Transverse colon (tissue), 4 donors: Measurements from ENCODE around the gene RGSL1. TPM values are rescaled to one million over a fixed set of nuclear protein-coding genes. Genes with fewer than 3 reads are reported as not detected.

Source experiments
- DNase-seq: peaks from one replicate; pipeline ENCODE4 v3.0.0-alpha.2; 2019
- H3K27ac ChIP-seq, 4 donors: fragments of 200-600 bp; sonication (generic); 2 replicates each; pipeline ENCODE4 v1.5.1; 2016 to 2018; ENCODE audit warnings: inconsistent platforms in 4 of 4
- H3K27me3 ChIP-seq: fragments of 200-600 bp; sonication (generic); 2 replicates; pipeline ENCODE4 v1.5.1; 2017; ENCODE audit warnings: inconsistent platforms
- H3K36me3 ChIP-seq, 4 donors: fragments of 200-600 bp; sonication (generic); 2 replicates each; pipeline ENCODE4 v1.5.1; 2017 to 2019; ENCODE audit warnings: inconsistent platforms in 4 of 4
- H3K4me1 ChIP-seq, 4 donors: fragments of 200-600 bp; sonication (generic); 2 replicates each; pipeline ENCODE4 v1.5.1; 2017 to 2020; ENCODE audit warnings: inconsistent platforms in 4 of 4
- H3K4me3 ChIP-seq, 4 donors: fragments of 200-600 bp; sonication (generic); 1 replicate in 1 of 4; 2 replicates in 3 of 4; pipeline versions ENCODE4 v1.5.1 to v1.6.1; 2017 to 2019; ENCODE audit warnings: inconsistent platforms in 4 of 4
- H3K9me3 ChIP-seq, 2 donors: fragments of 200-600 bp; sonication (generic); 2 replicates each; pipeline ENCODE4 v1.5.1; 2017 to 2019; ENCODE audit warnings: inconsistent platforms in 2 of 2
- EP300 ChIP-seq: sonication (generic); formaldehyde crosslinking; IDR thresholded peaks from one replicate; pipeline ENCODE4 v1.6.1; 2017; ENCODE audit warnings: antibody characterized with exemption, low read depth
- POLR2A ChIP-seq: fragments of 450-650 bp; IDR thresholded peaks from one replicate; pipeline ENCODE4 v1.6.1; 2016; ENCODE audit warnings: antibody characterized with exemption, mild to moderate bottlenecking, moderate library complexity
- POLR2AphosphoS5 ChIP-seq, 3 donors: sonication (generic); formaldehyde crosslinking; IDR thresholded peaks; one replicate each; pipeline ENCODE4 v1.6.1; 2016; ENCODE audit warnings: antibody characterized with exemption in 3 of 3
- WGBS, 2 donors: methylation state at CpG; one replicate each; pipeline ENCODE4 v1.1.5; 2018; ENCODE audit warnings: low coverage in 1 of 2; 5-methylcytosine and 5-hydroxymethylcytosine counted together
- in situ Hi-C, 4 donors: fragments of 200-750 bp; cut with MboI; loops; one replicate each; pipeline versions ENCODE4 v1.15.0 to v1.15.1; 2017; ENCODE audit warnings: low sequenced_read_pairs in 3 of 4, low pct_ligation_motif_present in 1 of 4, low pct_unique_long_range_greater_than_20kb in 1 of 4
- intact Hi-C: fragments of 100-400 bp; cut with DNase I; formaldehyde crosslinking; loops from one replicate; pipeline ENCODE4 v1.15.1; 2023; ENCODE audit warnings: low total_unique reads
- total RNA-seq, 4 donors: library from RNA; depleted of rRNA; stranded (reverse); fragments of >200 nt; gene quantifications; one replicate each; pipeline ENCODE4 v1.1.0, GENCODE V29; 2016
- TF ChIP-seq, protein P1 (sequence below), 5 experiments: fragments of 200-600 bp in 3 of 5; fragments of 450-650 bp in 2 of 5; sonication (generic) in 3 of 5; IDR thresholded peaks; 1 replicate in 2 of 5; 2 replicates in 3 of 5; pipeline ENCODE4 v1.5.1; 2016 to 2017; ENCODE audit warnings: antibody characterized with exemption in 5 of 5, inconsistent platforms in 3 of 5, mild to moderate bottlenecking in 2 of 5, moderate library complexity in 1 of 5

RGSL1 gene
- total RNA-seq, 4 donors from 2014 or later = not detected

DNA sequence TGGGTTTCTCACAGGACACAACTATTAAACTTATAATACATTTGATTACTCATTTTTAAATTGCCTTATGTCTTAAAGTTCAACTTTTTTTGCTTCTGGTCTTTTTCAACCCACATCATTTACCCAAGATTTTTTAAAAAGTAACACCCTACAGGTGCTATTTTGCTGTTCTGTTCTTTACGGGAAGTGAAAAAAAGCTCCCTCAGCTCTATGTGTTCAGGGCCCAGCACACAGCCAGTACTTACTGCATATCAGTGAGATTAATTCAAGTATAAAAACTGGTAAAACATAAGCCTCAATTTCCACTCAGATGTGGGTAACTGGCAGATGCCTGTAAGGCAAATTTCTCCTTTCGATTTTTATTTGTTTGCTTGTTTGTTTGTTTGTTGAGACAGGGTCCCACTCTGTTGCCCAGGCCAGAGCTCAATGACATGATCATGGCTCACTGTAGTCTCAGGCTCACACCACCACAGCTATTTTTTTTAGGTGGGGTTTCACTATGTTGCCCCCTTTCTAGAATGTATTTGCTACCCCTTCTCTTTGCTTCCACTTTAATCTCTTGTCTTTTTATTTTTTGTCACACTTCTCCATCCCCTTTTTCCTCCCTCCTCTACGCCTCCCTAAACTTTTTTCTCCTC is 118.8 kb downstream of the RGSL1 start:
- Histone ChIP-seq H3K4me3 (no peak overlapping the region), H3K4me1 (no peaks in the 10 kb centered on the region), H3K36me3 (peaks cover 0 to 6% (median 0%) of the 10 kb centered on the region in 4 donors), H3K9me3 (no peaks in the 10 kb centered on the region), H3K27ac (no peak overlapping the region), H3K27me3 (no peaks in the 10 kb centered on the region)
- in situ Hi-C loops (no loop called here), intact Hi-C loops (no loop called here)
- WGBS, 2 donors = 56 to 72% methylated on average over 3 of the region's 3 CpGs
- TF ChIP-seq, protein P1, sequence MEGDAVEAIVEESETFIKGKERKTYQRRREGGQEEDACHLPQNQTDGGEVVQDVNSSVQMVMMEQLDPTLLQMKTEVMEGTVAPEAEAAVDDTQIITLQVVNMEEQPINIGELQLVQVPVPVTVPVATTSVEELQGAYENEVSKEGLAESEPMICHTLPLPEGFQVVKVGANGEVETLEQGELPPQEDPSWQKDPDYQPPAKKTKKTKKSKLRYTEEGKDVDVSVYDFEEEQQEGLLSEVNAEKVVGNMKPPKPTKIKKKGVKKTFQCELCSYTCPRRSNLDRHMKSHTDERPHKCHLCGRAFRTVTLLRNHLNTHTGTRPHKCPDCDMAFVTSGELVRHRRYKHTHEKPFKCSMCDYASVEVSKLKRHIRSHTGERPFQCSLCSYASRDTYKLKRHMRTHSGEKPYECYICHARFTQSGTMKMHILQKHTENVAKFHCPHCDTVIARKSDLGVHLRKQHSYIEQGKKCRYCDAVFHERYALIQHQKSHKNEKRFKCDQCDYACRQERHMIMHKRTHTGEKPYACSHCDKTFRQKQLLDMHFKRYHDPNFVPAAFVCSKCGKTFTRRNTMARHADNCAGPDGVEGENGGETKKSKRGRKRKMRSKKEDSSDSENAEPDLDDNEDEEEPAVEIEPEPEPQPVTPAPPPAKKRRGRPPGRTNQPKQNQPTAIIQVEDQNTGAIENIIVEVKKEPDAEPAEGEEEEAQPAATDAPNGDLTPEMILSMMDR (IDR thresholded peaks at IDR 0.05) = no peak
- TF ChIP-seq POLR2AphosphoS5 (IDR thresholded peaks at IDR 0.05) (no peak), EP300 (no peak), POLR2A (no peak)
- DNase-seq = no peak

DNA sequence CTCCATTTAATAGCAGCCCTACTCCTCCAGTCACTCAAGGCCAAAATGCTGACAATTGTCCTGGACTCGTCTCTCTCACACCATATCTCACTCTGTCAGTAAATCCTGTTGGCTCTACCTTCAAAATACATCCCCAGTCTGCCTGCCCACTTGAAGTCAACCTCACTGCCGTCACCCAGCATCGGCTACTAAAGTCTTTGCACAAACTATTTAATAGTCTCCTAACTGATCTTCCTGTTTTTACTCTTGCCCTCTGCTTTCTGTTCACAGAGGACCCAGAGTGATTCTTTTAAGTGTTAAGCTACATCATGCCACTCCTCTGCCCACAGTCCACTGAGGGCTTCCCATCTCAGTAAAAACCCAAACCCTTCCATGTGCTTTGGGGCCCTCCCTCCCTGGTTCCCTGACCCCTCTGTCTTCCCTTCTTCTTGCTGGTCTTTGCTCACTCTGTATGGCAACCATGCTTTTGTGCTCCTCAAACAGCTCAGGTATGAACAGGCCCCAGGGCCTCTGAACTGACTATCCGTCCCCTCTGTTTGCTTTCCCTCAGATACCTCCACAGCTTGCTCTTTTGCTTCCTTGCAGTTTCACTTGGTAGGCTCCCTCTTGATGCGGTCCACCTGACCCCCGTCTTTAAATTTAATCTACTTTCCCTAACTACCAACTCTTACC is 120.1 kb downstream of the RGSL1 start:
- Histone ChIP-seq H3K4me3 (no peak overlapping the region), H3K27me3 (no peaks in the 10 kb centered on the region), H3K27ac (no peak overlapping the region), H3K36me3 (peaks cover 0 to 15% (median 5%) of the 10 kb centered on the region in 4 donors), H3K4me1 (no peaks in the 10 kb centered on the region), H3K9me3 (no peaks in the 10 kb centered on the region)
- intact Hi-C loops (no loop called here), in situ Hi-C loops (no loop called here)
- no peak for DNase-seq
- WGBS, 2 donors = 91 to 93% methylated on average over 6 of the region's 6 CpGs
- TF ChIP-seq POLR2A (no peak), POLR2AphosphoS5 (IDR thresholded peaks at IDR 0.05) (no peak), EP300 (no peak)
- TF ChIP-seq, protein P1 (IDR thresholded peaks at IDR 0.05) = no peak

DNA sequence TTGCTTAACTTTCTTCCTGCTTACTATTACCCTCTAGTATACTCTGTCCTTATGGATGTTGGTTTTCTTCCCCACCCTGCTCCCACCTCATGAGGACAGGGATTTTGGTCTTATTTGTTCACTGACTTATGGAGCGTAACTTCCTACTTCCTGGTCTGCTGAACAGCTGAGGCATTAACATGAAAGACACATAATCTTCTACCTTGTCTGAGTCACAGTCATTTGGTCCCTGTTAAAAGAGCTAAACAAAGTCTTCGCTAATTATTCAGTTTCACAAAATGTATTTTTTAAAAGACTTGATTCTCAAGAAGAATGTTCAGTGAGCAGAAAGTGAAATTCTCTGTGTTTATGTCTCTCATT is 120.6 kb downstream of the RGSL1 start:
- no peak for DNase-seq
- no peak overlapping the region for H3K27ac ChIP-seq
- H3K27me3 ChIP-seq = no peaks in the 10 kb centered on the region
- peaks cover 0 to 19% (median 5%) of the 10 kb centered on the region in 4 donors for H3K36me3 ChIP-seq
- intact Hi-C loops = no loop called here
- 54 to 74% methylated on average over 2 of the region's 2 CpGs for WGBS, 2 donors
- in situ Hi-C loops = no loop called here
- TF ChIP-seq EP300 (no peak), POLR2A (no peak), POLR2AphosphoS5 (IDR thresholded peaks at IDR 0.05) (no peak)
- TF ChIP-seq, protein P1 (IDR thresholded peaks at IDR 0.05) = no peak
- no peak overlapping the region for H3K4me3 ChIP-seq
- H3K9me3 ChIP-seq = no peaks in the 10 kb centered on the region
- H3K4me1 ChIP-seq = peaks cover 0 to under 1% (median 0%) of the 10 kb centered on the region in 4 donors

DNA sequence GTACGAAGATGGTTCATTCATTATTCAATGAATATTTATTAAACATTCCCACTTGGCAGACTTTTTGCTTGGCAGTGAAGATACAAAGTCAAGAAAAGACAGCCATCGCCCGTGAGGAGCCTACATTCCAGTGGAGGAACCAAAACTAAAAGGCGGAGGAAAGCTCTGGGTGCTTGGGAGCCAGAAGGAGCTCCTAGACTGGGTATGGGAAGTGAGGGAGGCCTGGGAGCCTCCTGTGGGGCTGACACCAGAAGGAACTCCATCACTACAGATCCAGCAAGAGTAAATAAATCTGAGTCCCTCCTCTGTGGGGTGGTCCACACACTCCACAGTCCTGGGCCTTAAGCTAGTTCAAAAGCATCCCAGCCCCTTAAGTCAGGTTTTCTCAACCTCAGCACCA is 124.2 kb downstream of the RGSL1 start:
- no peak for DNase-seq
- Histone ChIP-seq H3K4me1 (peaks cover 0 to 4% (median 0%) of the 10 kb centered on the region in 4 donors), H3K27me3 (no peaks in the 10 kb centered on the region), H3K36me3 (peaks cover 0 to 30% (median 7%) of the 10 kb centered on the region in 4 donors), H3K27ac (no peak overlapping the region), H3K9me3 (no peaks in the 10 kb centered on the region), H3K4me3 (no peak overlapping the region)
- 97% methylated on average over 3 to 4 of the region's 4 CpGs for WGBS, 2 donors
- in situ Hi-C loops = no loop called here
- intact Hi-C loops = no loop called here
- TF ChIP-seq, protein P1 (IDR thresholded peaks at IDR 0.05) = no peak
- TF ChIP-seq POLR2A = no peak
- no peak for TF ChIP-seq POLR2AphosphoS5 (IDR thresholded peaks at IDR 0.05)
- no peak for TF ChIP-seq EP300
